Common myeloid progenitor, CD34-positive (primary cell): ENCODE measurements around the gene ERCC6.

Experiments used
- CTCF ChIA-PET: fragments of 350-600 bp; sonication (Branson Sonifier 250); formaldehyde crosslinking; loops from one replicate; lab custom pipeline; 2021; ENCODE audit warnings: antibody characterized with exemption; lab: Charles Lee
- POLR2A ChIA-PET: fragments of 350-600 bp; sonication (Branson Sonifier 250); formaldehyde crosslinking; loops from one replicate; lab custom pipeline; 2021; ENCODE audit warnings: antibody characterized with exemption; lab: Charles Lee
- DNase-seq, 3 donors: peaks; one replicate each; pipeline versions ENCODE4 v3.0.0 to v3.0.0-alpha.2; 2013
- H3K27ac ChIP-seq, 2 experiments: 1 replicate in 1 of 2; 2 replicates in 1 of 2; pipeline ENCODE4 v1.7.0; 2013; ENCODE audit warnings: inconsistent platforms in 2 of 2, low read length in 2 of 2, mild to moderate bottlenecking in 2 of 2, low read depth in 1 of 2, moderate library complexity in 1 of 2; ENCODE audit not compliant: severe bottlenecking in 2 of 2, insufficient read depth in 1 of 2, poor library complexity in 1 of 2
- H3K27me3 ChIP-seq, 5 experiments: replicated peaks in 2 of 5; 1 replicate in 3 of 5; 2 replicates in 2 of 5; pipeline versions ENCODE4 v1.6.1 to v1.7.0; 2013; ENCODE audit warnings: low read length in 4 of 5, mild to moderate bottlenecking in 2 of 5, moderate library complexity in 2 of 5, inconsistent platforms in 1 of 5; ENCODE audit not compliant: insufficient read depth in 5 of 5, control insufficient read depth in 4 of 5
- H3K36me3 ChIP-seq, 4 experiments: 1 replicate in 2 of 4; 2 replicates in 2 of 4; pipeline versions ENCODE4 v1.6.1 to v1.7.0; 2013; ENCODE audit warnings: low read length in 3 of 4, control low read depth in 1 of 4, mild to moderate bottlenecking in 1 of 4; ENCODE audit not compliant: control insufficient read depth in 4 of 4, insufficient read depth in 4 of 4
- H3K4me1 ChIP-seq, 4 experiments: 1 replicate in 3 of 4; 2 replicates in 1 of 4; pipeline versions ENCODE4 v1.6.1 to v1.7.1; 2013; ENCODE audit warnings: low read length in 3 of 4, mild to moderate bottlenecking in 3 of 4, control low read depth in 1 of 4, inconsistent platforms in 1 of 4, moderate library complexity in 1 of 4; ENCODE audit not compliant: control insufficient read depth in 4 of 4, insufficient read depth in 4 of 4; ENCODE audit errors: control extremely low read depth in 1 of 4
- H3K4me3 ChIP-seq, 7 experiments: 1 replicate in 4 of 7; 2 replicates in 3 of 7; pipeline versions ENCODE4 v1.5.1 to v1.7.0; 2013; ENCODE audit warnings: mild to moderate bottlenecking in 7 of 7, low read length in 6 of 7, moderate library complexity in 6 of 7, inconsistent platforms in 2 of 7, low read depth in 2 of 7, control low read depth in 1 of 7; ENCODE audit not compliant: insufficient read depth in 4 of 7, control insufficient read depth in 1 of 7; ENCODE audit errors: extremely low read depth in 1 of 7
- H3K9me3 ChIP-seq, 5 experiments: 1 replicate in 4 of 5; 2 replicates in 1 of 5; pipeline versions ENCODE4 v1.6.1 to v1.7.1; 2013; ENCODE audit warnings: low read length in 4 of 5, mild to moderate bottlenecking in 2 of 5, inconsistent platforms in 1 of 5, low read depth in 1 of 5, moderate library complexity in 1 of 5; ENCODE audit not compliant: control insufficient read depth in 4 of 5, insufficient read depth in 2 of 5; ENCODE audit errors: control extremely low read depth in 1 of 5
- WGBS: methylation state at CpG from one replicate; pipeline ENCODE4 v1.1.5; 2013; ENCODE audit not compliant: insufficient coverage; 5-methylcytosine and 5-hydroxymethylcytosine counted together

The ERCC6 gene

DNA sequence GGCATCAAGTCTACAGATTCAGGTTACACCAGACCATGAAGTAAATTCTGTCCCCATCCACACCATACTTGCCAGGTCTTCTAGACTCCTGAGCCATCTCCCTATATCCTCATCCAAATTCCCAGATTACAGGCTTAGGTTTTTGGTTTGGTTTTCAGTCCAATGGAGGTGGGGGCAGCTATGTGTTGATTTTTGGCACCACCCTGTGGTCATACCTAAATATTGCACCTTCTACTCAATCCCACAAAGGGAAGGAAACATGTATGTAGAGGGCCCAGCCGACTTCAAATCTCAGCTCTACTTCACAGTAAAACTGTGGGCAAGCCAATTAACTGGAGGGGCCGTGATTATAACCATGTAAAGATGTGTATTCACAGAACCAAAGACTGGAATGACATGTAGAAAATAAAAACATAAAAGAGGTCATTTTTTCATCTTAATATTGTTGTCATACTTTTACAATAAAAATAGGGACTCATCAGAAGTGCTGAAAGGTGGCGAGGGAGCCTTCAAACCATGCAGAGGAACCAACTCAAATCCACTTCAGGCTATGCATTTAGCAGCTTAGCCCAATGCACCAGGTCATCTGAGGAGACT, 19.8 kb downstream of the ERCC6 start:
- Histone ChIP-seq H3K4me1 (no peaks in the 10 kb centered on the region), H3K27me3 (no peaks in the 10 kb centered on the region), H3K27ac (no peak overlapping the region), H3K4me3 (no peak overlapping the region), H3K36me3 (peaks cover 11 to 58% (median 25%) of the 10 kb centered on the region in 4 experiments), H3K9me3 (no peaks in the 10 kb centered on the region)
- WGBS = 100% methylated on average over 1 of the region's 3 CpGs
- ChIA-PET CTCF (interaction anchor here (0.5 to 2.6 kb wide), 14 partner anchors 9 to 861 kb away, joined by 3 to 19 read pairs (median 4); no protein-coding TSS in a partner anchor), POLR2A (no interaction called here)
- DNase-seq = peak; percentile 45 to 65 (median 57)

DNA sequence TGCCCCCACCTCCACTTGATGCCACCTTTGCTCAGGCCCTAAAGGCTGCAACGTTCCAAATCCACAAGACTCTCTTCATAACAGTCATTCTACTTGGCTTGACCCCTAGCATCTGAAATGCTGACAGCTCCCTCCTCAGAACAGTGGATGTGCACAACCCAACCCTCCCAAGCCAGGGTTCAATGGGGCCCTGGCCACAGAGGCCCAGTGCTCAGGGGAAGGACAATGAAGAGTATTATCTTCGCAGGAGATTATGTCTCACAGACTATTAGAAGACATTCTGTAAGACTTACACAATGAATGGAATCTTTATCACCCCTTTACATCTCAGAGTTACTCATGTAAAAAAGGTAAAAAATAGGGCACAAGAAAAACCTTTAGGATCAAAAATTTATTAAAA, 20.4 kb downstream of the ERCC6 start:
- no peak overlapping the region for H3K4me3 ChIP-seq
- H3K9me3 ChIP-seq = no peaks in the 10 kb centered on the region
- ChIA-PET POLR2A (no interaction called here), CTCF (interaction anchor here (1.0 to 2.6 kb wide), 6 partner anchors 11 to 861 kb away, joined by 4 to 19 read pairs (median 7); no protein-coding TSS in a partner anchor)
- H3K36me3 ChIP-seq = peaks cover 11 to 53% (median 22%) of the 10 kb centered on the region in 4 experiments
- H3K27me3 ChIP-seq = no peaks in the 10 kb centered on the region
- no peaks in the 10 kb centered on the region for H3K4me1 ChIP-seq
- no peak overlapping the region for H3K27ac ChIP-seq
- no peak for DNase-seq
- 100% methylated on average over 1 of the region's 2 CpGs for WGBS

DNA sequence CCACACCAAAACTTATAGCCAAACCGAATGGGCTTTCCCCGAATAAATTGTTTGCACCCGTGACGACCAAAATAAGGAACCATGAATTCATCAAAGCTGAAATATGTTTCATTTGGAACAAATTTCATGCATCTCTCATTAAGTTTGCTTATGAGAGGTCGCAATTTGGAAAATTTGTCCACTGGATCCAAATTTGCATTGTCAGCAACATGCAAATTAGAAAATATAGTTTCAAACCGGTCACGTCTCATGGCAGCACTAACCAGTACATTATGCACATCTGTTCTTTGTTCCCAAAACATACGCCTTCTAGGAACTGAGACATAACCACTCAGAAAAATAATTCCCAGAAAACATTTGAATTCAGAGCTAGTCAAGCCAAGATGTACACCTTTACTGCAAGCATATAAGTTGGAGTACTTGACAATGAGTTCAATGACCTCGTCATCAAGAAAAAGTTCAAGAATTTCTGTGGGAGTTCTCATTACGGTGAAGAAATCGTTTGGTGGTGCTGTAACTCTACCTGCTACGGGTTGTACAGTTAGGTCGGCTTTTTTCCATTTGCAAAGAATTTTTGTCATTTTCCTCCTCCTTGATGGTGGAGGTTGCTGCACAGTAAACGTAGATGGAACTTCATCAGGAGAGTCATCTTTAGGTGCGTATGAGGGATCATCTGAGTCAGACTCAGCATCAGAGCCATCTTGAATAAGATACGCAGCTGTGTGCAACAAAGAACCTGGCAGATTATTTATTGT, 22.5 kb downstream of the ERCC6 start:
- no peaks in the 10 kb centered on the region for H3K4me1 ChIP-seq
- H3K4me3 ChIP-seq = no peak overlapping the region
- CTCF ChIA-PET = interaction anchor here (1.0 to 2.9 kb wide), 2 partner anchors 9 to 109 kb away, joined by 4 to 14 read pairs; no protein-coding TSS in a partner anchor
- WGBS = 97% methylated on average over 13 of the region's 16 CpGs
- H3K27ac ChIP-seq = no peak overlapping the region
- H3K9me3 ChIP-seq = no peaks in the 10 kb centered on the region
- H3K27me3 ChIP-seq = no peaks in the 10 kb centered on the region
- peaks cover 11 to 40% (median 16%) of the 10 kb centered on the region in 4 experiments for H3K36me3 ChIP-seq
- POLR2A ChIA-PET = no interaction called here
- DNase-seq = no peak

DNA sequence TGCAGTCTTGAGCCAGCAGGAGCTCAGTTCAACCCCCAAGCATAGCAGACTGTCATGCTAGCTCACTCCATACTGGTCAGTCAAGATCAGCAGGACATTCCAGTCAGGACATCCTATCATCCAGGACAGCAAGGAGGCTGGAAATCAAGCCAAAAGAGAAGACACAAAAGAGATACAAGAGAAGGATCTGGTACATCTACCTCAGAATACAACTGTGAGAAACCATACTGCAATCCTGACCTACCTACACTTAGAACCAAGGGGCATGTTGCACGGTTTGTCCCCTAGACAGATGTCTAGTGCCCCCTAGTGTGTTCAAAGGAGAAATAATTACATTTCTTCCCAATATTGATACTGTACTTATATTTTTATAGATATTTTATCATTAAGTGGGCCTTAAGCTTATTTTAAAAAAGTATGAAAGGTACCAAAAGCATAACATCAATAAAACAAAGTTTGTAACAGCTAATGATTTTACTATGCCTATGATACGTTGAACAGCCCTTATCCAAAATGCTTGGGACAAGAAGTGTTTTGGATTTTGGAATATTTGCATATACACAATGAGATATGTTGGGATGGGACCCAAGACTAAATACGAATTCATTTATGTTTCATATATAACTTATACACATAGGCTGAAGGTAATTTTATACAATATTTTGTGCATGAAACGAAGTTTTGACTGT, 26.7 kb downstream of the ERCC6 start:
- H3K27me3 ChIP-seq = no peaks in the 10 kb centered on the region
- H3K4me3 ChIP-seq = no peak overlapping the region
- 100% methylated on average over 1 of the region's 4 CpGs for WGBS
- H3K27ac ChIP-seq = no peak overlapping the region
- peaks cover 0 to 11% (median 5%) of the 10 kb centered on the region in 4 experiments for H3K4me1 ChIP-seq
- H3K36me3 ChIP-seq = peaks cover 3 to 18% (median 9%) of the 10 kb centered on the region in 4 experiments
- no peaks in the 10 kb centered on the region for H3K9me3 ChIP-seq
- ChIA-PET POLR2A (no interaction called here), CTCF (interaction anchor here (0.7 to 6.9 kb wide), 27 partner anchors 9 to 960 kb away, joined by 3 to 137 read pairs (median 4); no protein-coding TSS in a partner anchor)
- DNase-seq = peak; percentile 31 to 69 (median 65)

DNA sequence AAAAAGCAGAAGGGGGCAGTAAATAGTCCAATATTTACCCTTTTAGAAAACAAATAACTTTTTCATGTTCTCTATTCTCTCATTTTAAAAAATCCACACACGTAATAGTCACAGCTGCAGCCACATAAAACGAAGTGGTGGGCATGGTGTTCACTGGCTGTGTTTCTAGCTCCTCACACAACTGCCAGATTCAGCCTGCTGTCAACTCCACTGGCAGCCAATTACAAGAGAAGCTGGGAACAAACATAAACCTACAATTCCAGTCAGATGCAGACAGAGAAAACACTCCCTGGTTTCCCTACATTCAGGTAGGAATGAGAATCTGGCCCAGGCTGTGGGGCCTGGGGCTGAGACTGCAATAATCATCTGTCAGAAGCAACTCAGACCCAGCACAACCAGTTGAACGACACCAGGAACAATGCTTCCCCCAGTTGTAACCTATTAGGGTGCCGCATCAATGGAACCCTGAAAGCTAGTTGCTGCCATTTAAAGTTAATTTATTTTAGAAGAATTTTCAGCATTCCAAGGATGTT, 29.1 kb downstream of the ERCC6 start:
- Histone ChIP-seq H3K9me3 (no peaks in the 10 kb centered on the region), H3K36me3 (peaks cover 0 to 6% (median 3%) of the 10 kb centered on the region in 4 experiments), H3K27me3 (no peaks in the 10 kb centered on the region), H3K4me1 (peaks cover 0 to 11% (median 5%) of the 10 kb centered on the region in 4 experiments), H3K4me3 (no peak overlapping the region), H3K27ac (no peak overlapping the region)
- 96% methylated on average over 3 of the region's 4 CpGs for WGBS
- DNase-seq = no peak
- ChIA-PET CTCF (interaction anchor here (1.0 to 6.9 kb wide), 7 partner anchors 19 to 534 kb away, joined by 3 to 137 read pairs (median 5); no protein-coding TSS in a partner anchor), POLR2A (no interaction called here)

DNA sequence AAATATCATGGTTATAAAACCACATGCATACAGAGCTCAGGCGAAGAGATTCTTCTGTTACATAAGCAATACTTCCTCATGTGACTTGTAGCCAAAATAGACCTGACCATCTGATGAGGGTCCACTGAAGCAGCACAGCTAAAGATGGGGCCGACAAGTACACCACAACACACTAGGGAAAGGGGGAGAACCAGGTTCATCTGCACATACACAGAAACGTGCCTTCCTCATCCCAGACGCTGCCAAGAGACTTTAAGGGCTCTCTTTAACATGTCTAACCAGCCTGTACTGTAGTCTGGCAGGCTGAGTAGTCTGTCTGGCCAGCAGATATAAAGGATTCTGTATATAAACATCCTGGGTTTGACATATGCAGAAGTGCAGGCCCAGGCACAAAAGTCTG, 30.3 kb downstream of the ERCC6 start:
- WGBS = no CpG with 5 or more reads among the region's 4 CpGs
- ChIA-PET CTCF (interaction anchor here (1.0 to 6.9 kb wide), 5 partner anchors 20 to 532 kb away, joined by 3 to 137 read pairs (median 5); no protein-coding TSS in a partner anchor), POLR2A (no interaction called here)
- no peaks in the 10 kb centered on the region for H3K9me3 ChIP-seq
- no peak overlapping the region for H3K4me3 ChIP-seq
- peak in 1 of 3 donors; percentile 10 for DNase-seq
- no peaks in the 10 kb centered on the region for H3K27me3 ChIP-seq
- H3K27ac ChIP-seq = no peak overlapping the region
- peaks cover 0 to 11% (median 5%) of the 10 kb centered on the region in 4 experiments for H3K4me1 ChIP-seq
- peaks cover 0 to 6% (median 4%) of the 10 kb centered on the region in 4 experiments for H3K36me3 ChIP-seq
